SK-N-SH (cell line): ENCODE measurements around the gene TBRG1. TPM values are rescaled to one million over a fixed set of nuclear protein-coding genes. Genes with fewer than 3 reads are reported as not detected.

Source experiments
- CTCF ChIA-PET: fragments of 300-600, 350-600 bp; formaldehyde crosslinking; extraction: SDS; loops from one replicate; lab custom pipeline; 2021; lab: Yijun Ruan, JAX
- POLR2A ChIA-PET: fragments of 350-600 bp; sonication (Branson Sonifier 250); formaldehyde crosslinking; extraction: SDS; loops from one replicate; lab custom pipeline; 2020; ENCODE audit warnings: antibody characterized with exemption, inconsistent platforms; lab: Yijun Ruan, JAX
- DNase-seq: peaks from one replicate; pipeline ENCODE4 v3.0.0; 2012
- H2AFZ ChIP-seq: fragments of 200-600 bp; sonication (generic); 2 replicates; pipeline ENCODE4 v1.8.1; 2016; ENCODE audit warnings: antibody characterized with exemption, mild to moderate bottlenecking, low read depth
- H3F3A ChIP-seq: fragments of 200-600 bp; sonication (generic); replicated peaks from 2 replicates; pipeline ENCODE3; 2016; ENCODE audit warnings: antibody characterized with exemption, mild to moderate bottlenecking; ENCODE audit not compliant: insufficient read depth
- H3K27ac ChIP-seq, 2 experiments: fragments of 200-500 bp in 1 of 2; fragments of 200-600 bp in 1 of 2; sonication (Bioruptor generic) in 1 of 2; sonication (generic), shearing (Covaris generic) in 1 of 2; 2 replicates each; pipeline versions ENCODE4 v1.5.1 to v1.6.1; 2014 to 2016; ENCODE audit warnings: low read depth in 2 of 2, inconsistent platforms in 1 of 2, low read length in 1 of 2, mild to moderate bottlenecking in 1 of 2, mixed read lengths in 1 of 2
- H3K27me3 ChIP-seq: fragments of 200-600 bp; sonication (generic), shearing (Covaris generic); 2 replicates; pipeline ENCODE4 v1.6.1; 2016; ENCODE audit warnings: mixed run types; ENCODE audit not compliant: insufficient read depth
- H3K36me3 ChIP-seq, 2 experiments: fragments of 200-500 bp in 1 of 2; fragments of 200-600 bp in 1 of 2; sonication (Bioruptor generic) in 1 of 2; sonication (generic) in 1 of 2; replicated peaks in 1 of 2; 2 replicates each; pipeline versions ENCODE3 to v1.5.1; 2014 to 2016; ENCODE audit warnings: low read length in 1 of 2, mild to moderate bottlenecking in 1 of 2; ENCODE audit not compliant: insufficient read depth in 2 of 2, control insufficient read depth in 1 of 2
- H3K4me1 ChIP-seq, 2 experiments: fragments of 200-500 bp in 1 of 2; fragments of 200-600 bp in 1 of 2; sonication (Bioruptor generic) in 1 of 2; sonication (generic), shearing (Covaris generic) in 1 of 2; 2 replicates each; pipeline versions ENCODE4 v1.5.1 to v1.6.1; 2014 to 2016; ENCODE audit warnings: low read depth in 1 of 2, low read length in 1 of 2, mixed run types in 1 of 2; ENCODE audit not compliant: insufficient read depth in 2 of 2, control insufficient read depth in 1 of 2
- H3K4me2 ChIP-seq: fragments of 200-600 bp; sonication (generic), shearing (Covaris generic); 2 replicates; pipeline ENCODE4 v1.6.1; 2017; ENCODE audit warnings: mixed run types
- H3K4me3 ChIP-seq, 2 experiments: fragments of 200-500 bp in 1 of 2; fragments of 200-600 bp in 1 of 2; sonication (Bioruptor generic) in 1 of 2; sonication (generic), shearing (Covaris generic) in 1 of 2; 2 replicates each; pipeline versions ENCODE4 v1.5.1 to v1.8.1; 2014 to 2016; ENCODE audit warnings: low read depth in 2 of 2, inconsistent platforms in 1 of 2, low read length in 1 of 2, mild to moderate bottlenecking in 1 of 2, mixed read lengths in 1 of 2, moderate library complexity in 1 of 2
- H3K79me2 ChIP-seq: fragments of 200-600 bp; sonication (generic); 2 replicates; pipeline ENCODE4 v1.8.1; 2017; ENCODE audit warnings: mild to moderate bottlenecking; ENCODE audit not compliant: insufficient read depth
- H3K9ac ChIP-seq: fragments of 200-600 bp; sonication (generic); 2 replicates; pipeline ENCODE4 v1.6.1; 2017; ENCODE audit warnings: mixed run types
- H3K9me2 ChIP-seq: fragments of 200-600 bp; sonication (generic); 2 replicates; pipeline ENCODE4 v1.6.1; 2017; ENCODE audit warnings: mixed run types
- H3K9me3 ChIP-seq: fragments of 200-600 bp; sonication (generic); 2 replicates; pipeline ENCODE4 v1.6.1; 2017; ENCODE audit warnings: mixed run types, mild to moderate bottlenecking, moderate library complexity
- H4K20me1 ChIP-seq: fragments of 200-600 bp; sonication (generic); 2 replicates; pipeline ENCODE4 v1.6.1; 2017; ENCODE audit warnings: mild to moderate bottlenecking, mixed run types; ENCODE audit not compliant: insufficient read depth
- CTCF ChIP-seq: fragments of 200-600 bp; sonication (generic); IDR thresholded peaks from 2 replicates; pipeline ENCODE4 v1.6.1; 2017; ENCODE audit warnings: antibody characterized with exemption, mild to moderate bottlenecking, moderate library complexity
- ELF1 ChIP-seq: IDR thresholded peaks from 2 replicates; pipeline ENCODE4 v1.4.0; 2012
- EP300 ChIP-seq, 2 experiments: IDR thresholded peaks; 2 replicates each; pipeline versions ENCODE4 v1.4.0 to v1.6.1; 2012; ENCODE audit warnings: borderline replicate concordance in 1 of 2, low read depth in 1 of 2, low read length in 1 of 2
- EZH2phosphoT487 ChIP-seq: fragments of 200-600 bp; sonication (generic); IDR thresholded peaks from 2 replicates; pipeline ENCODE4 v1.6.1; 2017; ENCODE audit warnings: low read depth, mixed run types, mild to moderate bottlenecking, antibody characterized with exemption, moderate library complexity, borderline replicate concordance
- FOXM1 ChIP-seq: IDR thresholded peaks from 2 replicates; pipeline ENCODE4 v1.4.0; 2012; ENCODE audit warnings: low read depth, mild to moderate bottlenecking
- GATA2 ChIP-seq: sonication (generic); formaldehyde crosslinking; IDR thresholded peaks from 2 replicates; pipeline ENCODE4 v1.5.0; 2020; ENCODE audit warnings: mild to moderate bottlenecking, missing genetic modification reagents
- MAX ChIP-seq: IDR thresholded peaks from 2 replicates; pipeline ENCODE4 v1.4.0; 2012; ENCODE audit warnings: low read depth
- MEF2A ChIP-seq: IDR thresholded peaks from 2 replicates; pipeline ENCODE4 v1.4.0; 2012; ENCODE audit warnings: low read depth, borderline replicate concordance
- NFIC ChIP-seq: IDR thresholded peaks from 2 replicates; pipeline ENCODE4 v1.4.0; 2012; ENCODE audit warnings: borderline replicate concordance
- REST ChIP-seq: IDR thresholded peaks from 2 replicates; pipeline ENCODE4 v1.6.1; 2012; ENCODE audit warnings: mild to moderate bottlenecking, low read depth, low read length, moderate library complexity
- RXRA ChIP-seq: IDR thresholded peaks from 2 replicates; pipeline ENCODE4 v1.4.0; 2012; ENCODE audit warnings: low read depth, mild to moderate bottlenecking, borderline replicate concordance
- SIN3A ChIP-seq: IDR thresholded peaks from 2 replicates; pipeline ENCODE4 v1.6.1; 2012; ENCODE audit warnings: low read depth, mild to moderate bottlenecking, low read length, moderate library complexity, borderline replicate concordance
- SMC3 ChIP-seq: IDR thresholded peaks from 2 replicates; pipeline ENCODE4 v1.6.1; 2012; ENCODE audit warnings: low read depth, low read length, improper control_type of control experiment
- USF1 ChIP-seq: IDR thresholded peaks from 2 replicates; pipeline ENCODE4 v1.4.0; 2012; ENCODE audit warnings: low read depth, borderline replicate concordance
- WGBS: methylation state at CpG from one replicate; pipeline ENCODE4 v1.1.6; 2017; ENCODE audit warnings: low lambda C conversion rate; 5-methylcytosine and 5-hydroxymethylcytosine counted together
- polyA plus RNA-seq, 3 experiments: library from polyadenylated mRNA; depleted of rRNA; stranded (reverse); fragments of >200 nt; gene quantifications; 2 replicates each; pipeline ENCODE4 v1.2.3, GENCODE V29; 2012

The TBRG1 gene
- polyA plus RNA-seq, 1 of the 3 experiments (the other 2 are of a cell fraction) = 22.0 TPM

GRCh38 chr11:124581817-124582216 is 40.8 kb upstream of the TBRG1 start:
- Histone ChIP-seq H3K4me1 (no peaks in the 10 kb centered on the region), H3K9me2 (no peaks in the 10 kb centered on the region), H4K20me1 (no peaks in the 10 kb centered on the region), H3K27me3 (peaks cover 41% of the 10 kb centered on the region; the same call in 1 of the 2 replicates), H2AFZ (no peak overlapping the region), H3K79me2 (no peaks in the 10 kb centered on the region), H3K4me3 (no peak overlapping the region), H3K36me3 (no peaks in the 10 kb centered on the region), H3K9me3 (no peaks in the 10 kb centered on the region), H3K27ac (no peak overlapping the region), H3F3A (no peaks in the 10 kb centered on the region), H3K4me2 (no peak overlapping the region), H3K9ac (no peak overlapping the region)
- ChIA-PET CTCF (interaction anchor here (2.6 kb wide), 1 partner anchor 180 kb away, joined by 19 read pairs; no protein-coding TSS in a partner anchor), POLR2A (no interaction called here)
- no peak for DNase-seq
- WGBS = 10% methylated on average over 6 of the region's 6 CpGs
- TF ChIP-seq FOXM1 (no peak), MAX (no peak), EP300 (IDR thresholded peaks at IDR 0.05; ENCODE audit: borderline replicate concordance in 1 of 2, low read depth in 1 of 2, low read length in 1 of 2) (no peak), REST (no peak)

GRCh38 chr11:124582565-124582964 is 40.1 kb upstream of the TBRG1 start:
- Histone ChIP-seq H3K27ac (no peak overlapping the region), H3K9me3 (no peaks in the 10 kb centered on the region), H4K20me1 (no peaks in the 10 kb centered on the region), H3K9ac (no peak overlapping the region), H2AFZ (no peak overlapping the region), H3K4me3 (no peak overlapping the region)
- WGBS = 8% methylated on average over 2 of the region's 2 CpGs
- no peak for TF ChIP-seq NFIC
- TF ChIP-seq, all 33 proteins: peak for 0
- CTCF ChIA-PET = interaction anchor here (0.6 to 2.6 kb wide), 3 partner anchors 156 to 511 kb away, joined by 3 to 19 read pairs (median 3); no protein-coding TSS in a partner anchor
- POLR2A ChIA-PET = no interaction called here
- DNase-seq = no peak
- Histone ChIP-seq H3K9me2 (no peaks in the 10 kb centered on the region), H3K27me3 (peaks cover 46% of the 10 kb centered on the region; the same call in 1 of the 2 replicates), H3F3A (no peaks in the 10 kb centered on the region), H3K36me3 (no peaks in the 10 kb centered on the region), H3K4me1 (no peaks in the 10 kb centered on the region), H3K4me2 (no peak overlapping the region), H3K79me2 (no peaks in the 10 kb centered on the region)

- Histone ChIP-seq H3K9ac (no peak overlapping the region), H3K4me1 (no peaks in the 10 kb centered on the region), H3K27me3 (peaks cover 46% of the 10 kb centered on the region; the same call in 1 of the 2 replicates), H3K27ac (no peak overlapping the region), H3K9me3 (no peaks in the 10 kb centered on the region), H3K4me3 (no peak overlapping the region), H4K20me1 (no peaks in the 10 kb centered on the region), H2AFZ (no peak overlapping the region), H3K36me3 (no peaks in the 10 kb centered on the region), H3K79me2 (no peaks in the 10 kb centered on the region), H3F3A (no peaks in the 10 kb centered on the region), H3K9me2 (no peaks in the 10 kb centered on the region), H3K4me2 (no peak overlapping the region)
- POLR2A ChIA-PET = no interaction called here
- no peak for TF ChIP-seq FOXM1
- TF ChIP-seq MEF2A = no peak
- TF ChIP-seq ELF1 = no peak
- TF ChIP-seq EZH2phosphoT487 = no peak
- no peak for TF ChIP-seq SMC3
- no peak for TF ChIP-seq CTCF
- no peak for TF ChIP-seq USF1
- TF ChIP-seq SIN3A = no peak
- no peak for TF ChIP-seq EP300 (IDR thresholded peaks at IDR 0.05; ENCODE audit: borderline replicate concordance in 1 of 2, low read depth in 1 of 2, low read length in 1 of 2)
- TF ChIP-seq GATA2 = no peak
- TF ChIP-seq RXRA = no peak
- WGBS = 37% methylated on average over 8 of the region's 8 CpGs
- CTCF ChIA-PET = interaction anchor here (1.1 to 2.6 kb wide), 2 partner anchors 182 to 514 kb away, joined by 5 to 19 read pairs; no protein-coding TSS in a partner anchor
- no peak for DNase-seq
These were observed 38.9 kb upstream of the TBRG1 start for GRCh38 chr11:124583781-124584180.
